ENCODE measurements around the gene SOCS6.

SOCS6 gene

DNA sequence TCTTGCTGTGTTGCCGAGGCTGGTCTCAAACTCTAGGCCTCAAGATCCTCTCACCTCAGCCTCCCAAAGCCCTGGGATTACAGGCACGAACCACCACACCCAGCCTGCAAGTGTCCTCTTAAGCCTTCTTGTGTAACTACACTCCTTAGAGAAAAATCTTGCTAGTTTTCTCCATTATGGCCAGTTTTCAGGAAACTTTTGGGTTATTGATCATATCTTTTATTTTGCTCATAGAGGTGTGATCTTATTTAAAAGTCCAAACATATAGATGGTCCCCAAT lies 2.4 kb downstream of the SOCS6 start:
- TF ChIP-seq TCF4 (CRISPR knock-in tag; IDR thresholded peaks at IDR 0.05; ENCODE audit: borderline replicate concordance), result no peak
- TF ChIP-seq, protein P1, sequence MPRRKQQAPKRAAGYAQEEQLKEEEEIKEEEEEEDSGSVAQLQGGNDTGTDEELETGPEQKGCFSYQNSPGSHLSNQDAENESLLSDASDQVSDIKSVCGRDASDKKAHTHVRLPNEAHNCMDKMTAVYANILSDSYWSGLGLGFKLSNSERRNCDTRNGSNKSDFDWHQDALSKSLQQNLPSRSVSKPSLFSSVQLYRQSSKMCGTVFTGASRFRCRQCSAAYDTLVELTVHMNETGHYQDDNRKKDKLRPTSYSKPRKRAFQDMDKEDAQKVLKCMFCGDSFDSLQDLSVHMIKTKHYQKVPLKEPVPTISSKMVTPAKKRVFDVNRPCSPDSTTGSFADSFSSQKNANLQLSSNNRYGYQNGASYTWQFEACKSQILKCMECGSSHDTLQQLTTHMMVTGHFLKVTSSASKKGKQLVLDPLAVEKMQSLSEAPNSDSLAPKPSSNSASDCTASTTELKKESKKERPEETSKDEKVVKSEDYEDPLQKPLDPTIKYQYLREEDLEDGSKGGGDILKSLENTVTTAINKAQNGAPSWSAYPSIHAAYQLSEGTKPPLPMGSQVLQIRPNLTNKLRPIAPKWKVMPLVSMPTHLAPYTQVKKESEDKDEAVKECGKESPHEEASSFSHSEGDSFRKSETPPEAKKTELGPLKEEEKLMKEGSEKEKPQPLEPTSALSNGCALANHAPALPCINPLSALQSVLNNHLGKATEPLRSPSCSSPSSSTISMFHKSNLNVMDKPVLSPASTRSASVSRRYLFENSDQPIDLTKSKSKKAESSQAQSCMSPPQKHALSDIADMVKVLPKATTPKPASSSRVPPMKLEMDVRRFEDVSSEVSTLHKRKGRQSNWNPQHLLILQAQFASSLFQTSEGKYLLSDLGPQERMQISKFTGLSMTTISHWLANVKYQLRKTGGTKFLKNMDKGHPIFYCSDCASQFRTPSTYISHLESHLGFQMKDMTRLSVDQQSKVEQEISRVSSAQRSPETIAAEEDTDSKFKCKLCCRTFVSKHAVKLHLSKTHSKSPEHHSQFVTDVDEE (CRISPR knock-in tag; IDR thresholded peaks at IDR 0.05), result no peak
- TF ChIP-seq, protein P2, sequence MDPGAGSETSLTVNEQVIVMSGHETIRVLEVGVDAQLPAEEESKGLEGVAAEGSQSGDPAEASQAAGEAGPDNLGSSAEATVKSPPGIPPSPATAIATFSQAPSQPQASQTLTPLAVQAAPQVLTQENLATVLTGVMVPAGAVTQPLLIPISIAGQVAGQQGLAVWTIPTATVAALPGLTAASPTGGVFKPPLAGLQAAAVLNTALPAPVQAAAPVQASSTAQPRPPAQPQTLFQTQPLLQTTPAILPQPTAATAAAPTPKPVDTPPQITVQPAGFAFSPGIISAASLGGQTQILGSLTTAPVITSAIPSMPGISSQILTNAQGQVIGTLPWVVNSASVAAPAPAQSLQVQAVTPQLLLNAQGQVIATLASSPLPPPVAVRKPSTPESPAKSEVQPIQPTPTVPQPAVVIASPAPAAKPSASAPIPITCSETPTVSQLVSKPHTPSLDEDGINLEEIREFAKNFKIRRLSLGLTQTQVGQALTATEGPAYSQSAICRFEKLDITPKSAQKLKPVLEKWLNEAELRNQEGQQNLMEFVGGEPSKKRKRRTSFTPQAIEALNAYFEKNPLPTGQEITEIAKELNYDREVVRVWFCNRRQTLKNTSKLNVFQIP (CRISPR knock-in tag; IDR thresholded peaks at IDR 0.05; ENCODE audit: borderline replicate concordance, low read depth), result no peak
- no peak for TF ChIP-seq OSR1 (CRISPR knock-in tag; IDR thresholded peaks at IDR 0.05)
- no peak for TF ChIP-seq SNAI2 (CRISPR knock-in tag; IDR thresholded peaks at IDR 0.05)
- no peak for TF ChIP-seq ZFP30 (CRISPR knock-in tag; IDR thresholded peaks at IDR 0.05)
- no peak for TF ChIP-seq ISL1 (CRISPR knock-in tag; IDR thresholded peaks at IDR 0.05)
- no peak for TF ChIP-seq PPARA (CRISPR knock-in tag; IDR thresholded peaks at IDR 0.05; ENCODE audit: borderline replicate concordance)
- TF ChIP-seq, protein P3, sequence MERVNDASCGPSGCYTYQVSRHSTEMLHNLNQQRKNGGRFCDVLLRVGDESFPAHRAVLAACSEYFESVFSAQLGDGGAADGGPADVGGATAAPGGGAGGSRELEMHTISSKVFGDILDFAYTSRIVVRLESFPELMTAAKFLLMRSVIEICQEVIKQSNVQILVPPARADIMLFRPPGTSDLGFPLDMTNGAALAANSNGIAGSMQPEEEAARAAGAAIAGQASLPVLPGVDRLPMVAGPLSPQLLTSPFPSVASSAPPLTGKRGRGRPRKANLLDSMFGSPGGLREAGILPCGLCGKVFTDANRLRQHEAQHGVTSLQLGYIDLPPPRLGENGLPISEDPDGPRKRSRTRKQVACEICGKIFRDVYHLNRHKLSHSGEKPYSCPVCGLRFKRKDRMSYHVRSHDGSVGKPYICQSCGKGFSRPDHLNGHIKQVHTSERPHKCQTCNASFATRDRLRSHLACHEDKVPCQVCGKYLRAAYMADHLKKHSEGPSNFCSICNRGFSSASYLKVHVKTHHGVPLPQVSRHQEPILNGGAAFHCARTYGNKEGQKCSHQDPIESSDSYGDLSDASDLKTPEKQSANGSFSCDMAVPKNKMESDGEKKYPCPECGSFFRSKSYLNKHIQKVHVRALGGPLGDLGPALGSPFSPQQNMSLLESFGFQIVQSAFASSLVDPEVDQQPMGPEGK (CRISPR knock-in tag; IDR thresholded peaks at IDR 0.05; ENCODE audit: borderline replicate concordance), result no peak
- TF ChIP-seq, protein P4, sequence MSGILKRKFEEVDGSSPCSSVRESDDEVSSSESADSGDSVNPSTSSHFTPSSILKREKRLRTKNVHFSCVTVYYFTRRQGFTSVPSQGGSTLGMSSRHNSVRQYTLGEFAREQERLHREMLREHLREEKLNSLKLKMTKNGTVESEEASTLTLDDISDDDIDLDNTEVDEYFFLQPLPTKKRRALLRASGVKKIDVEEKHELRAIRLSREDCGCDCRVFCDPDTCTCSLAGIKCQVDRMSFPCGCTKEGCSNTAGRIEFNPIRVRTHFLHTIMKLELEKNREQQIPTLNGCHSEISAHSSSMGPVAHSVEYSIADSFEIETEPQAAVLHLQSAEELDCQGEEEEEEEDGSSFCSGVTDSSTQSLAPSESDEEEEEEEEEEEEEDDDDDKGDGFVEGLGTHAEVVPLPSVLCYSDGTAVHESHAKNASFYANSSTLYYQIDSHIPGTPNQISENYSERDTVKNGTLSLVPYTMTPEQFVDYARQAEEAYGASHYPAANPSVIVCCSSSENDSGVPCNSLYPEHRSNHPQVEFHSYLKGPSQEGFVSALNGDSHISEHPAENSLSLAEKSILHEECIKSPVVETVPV (CRISPR knock-in tag; IDR thresholded peaks at IDR 0.05), result no peak
- TF ChIP-seq ZNF565 (CRISPR knock-in tag; conservative IDR thresholded peaks at IDR 0.05; ENCODE audit: low read depth), result no peak
- no peak for TF ChIP-seq ZNF70 (CRISPR knock-in tag; IDR thresholded peaks at IDR 0.05)
- TF ChIP-seq GLIS3 (CRISPR knock-in tag; IDR thresholded peaks at IDR 0.05), result no peak
- no peak for ATAC-seq

DNA sequence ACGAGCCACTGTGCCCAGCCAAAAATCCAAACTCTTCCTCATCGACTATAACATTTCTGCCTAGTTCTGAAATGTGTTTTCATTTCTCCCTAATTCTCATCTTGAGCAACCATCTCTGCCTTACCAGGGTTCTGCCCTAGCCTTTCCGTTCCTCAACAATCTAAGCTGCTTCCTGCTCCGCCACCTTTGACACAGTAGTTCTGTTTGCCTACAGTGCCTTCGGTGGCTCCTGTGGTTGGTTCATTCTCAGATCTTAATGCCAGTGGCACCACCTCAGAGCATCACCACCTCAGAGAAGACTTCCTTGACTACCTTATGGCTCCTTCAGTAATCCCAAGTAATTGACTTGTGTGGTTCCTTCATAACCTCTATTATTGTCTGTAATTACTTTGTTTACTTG lies 3.8 kb downstream of the SOCS6 start:
- ATAC-seq, result no peak
- TF ChIP-seq ARNTL (CRISPR knock-in tag; IDR thresholded peaks at IDR 0.05; ENCODE audit: borderline replicate concordance, low read depth) (no peak), TCF4 (CRISPR knock-in tag; IDR thresholded peaks at IDR 0.05; ENCODE audit: borderline replicate concordance) (no peak), ZNF8 (CRISPR knock-in tag; IDR thresholded peaks at IDR 0.05) (no peak), ZNF565 (CRISPR knock-in tag; conservative IDR thresholded peaks at IDR 0.05; ENCODE audit: low read depth) (no peak), RARB (CRISPR knock-in tag; IDR thresholded peaks at IDR 0.05) (no peak)
- TF ChIP-seq, protein P5, sequence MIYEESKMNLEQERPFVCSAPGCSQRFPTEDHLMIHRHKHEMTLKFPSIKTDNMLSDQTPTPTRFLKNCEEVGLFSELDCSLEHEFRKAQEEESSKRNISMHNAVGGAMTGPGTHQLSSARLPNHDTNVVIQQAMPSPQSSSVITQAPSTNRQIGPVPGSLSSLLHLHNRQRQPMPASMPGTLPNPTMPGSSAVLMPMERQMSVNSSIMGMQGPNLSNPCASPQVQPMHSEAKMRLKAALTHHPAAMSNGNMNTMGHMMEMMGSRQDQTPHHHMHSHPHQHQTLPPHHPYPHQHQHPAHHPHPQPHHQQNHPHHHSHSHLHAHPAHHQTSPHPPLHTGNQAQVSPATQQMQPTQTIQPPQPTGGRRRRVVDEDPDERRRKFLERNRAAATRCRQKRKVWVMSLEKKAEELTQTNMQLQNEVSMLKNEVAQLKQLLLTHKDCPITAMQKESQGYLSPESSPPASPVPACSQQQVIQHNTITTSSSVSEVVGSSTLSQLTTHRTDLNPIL (CRISPR knock-in tag; IDR thresholded peaks at IDR 0.05; ENCODE audit: low read depth), result no peak
- TF ChIP-seq, protein P2 (CRISPR knock-in tag; IDR thresholded peaks at IDR 0.05; ENCODE audit: borderline replicate concordance, low read depth), result no peak

DNA sequence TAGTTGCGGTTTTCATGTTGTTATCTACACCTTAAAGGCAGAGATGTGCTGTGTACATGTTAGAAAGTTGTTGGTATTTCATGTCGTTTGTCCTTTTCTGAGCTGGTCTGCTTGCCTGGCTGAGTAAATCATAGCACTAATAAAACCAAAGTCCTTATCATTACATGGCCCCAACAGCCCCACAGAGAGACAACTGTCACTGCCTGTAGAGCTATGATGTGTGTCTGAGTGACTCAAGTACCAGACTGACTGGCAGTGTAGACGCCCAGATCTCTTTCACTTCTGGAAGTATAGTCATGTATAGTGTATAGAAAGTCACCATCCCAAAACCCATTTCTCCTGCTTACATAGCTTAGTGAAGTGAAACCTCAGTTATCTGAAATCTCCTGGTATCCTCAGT lies 4.3 kb downstream of the SOCS6 start:
- ATAC-seq, result no peak
- TF ChIP-seq, protein P1 (CRISPR knock-in tag; IDR thresholded peaks at IDR 0.05), result no peak
- no peak for TF ChIP-seq ZC3H10 (CRISPR knock-in tag; IDR thresholded peaks at IDR 0.05)
- TF ChIP-seq, protein P5 (CRISPR knock-in tag; IDR thresholded peaks at IDR 0.05; ENCODE audit: low read depth), result no peak
- no peak for TF ChIP-seq TCF4 (CRISPR knock-in tag; IDR thresholded peaks at IDR 0.05; ENCODE audit: borderline replicate concordance)
- no peak for TF ChIP-seq BACH2 (CRISPR knock-in tag; IDR thresholded peaks at IDR 0.05; ENCODE audit: borderline replicate concordance)
- no peak for TF ChIP-seq ESRRG (CRISPR knock-in tag; IDR thresholded peaks at IDR 0.05)
- no peak for TF ChIP-seq ZNF565 (CRISPR knock-in tag; conservative IDR thresholded peaks at IDR 0.05; ENCODE audit: low read depth)
- no peak for TF ChIP-seq ARNTL (CRISPR knock-in tag; IDR thresholded peaks at IDR 0.05; ENCODE audit: borderline replicate concordance, low read depth)
- TF ChIP-seq OSR1 (CRISPR knock-in tag; IDR thresholded peaks at IDR 0.05), result no peak
- no peak for TF ChIP-seq GLIS3 (CRISPR knock-in tag; IDR thresholded peaks at IDR 0.05)
- no peak for TF ChIP-seq ZNF70 (CRISPR knock-in tag; IDR thresholded peaks at IDR 0.05)
- TF ChIP-seq ZFP3 (CRISPR knock-in tag; IDR thresholded peaks at IDR 0.05), result no peak
- TF ChIP-seq RARB (CRISPR knock-in tag; IDR thresholded peaks at IDR 0.05), result no peak
- no peak for TF ChIP-seq ZFP30 (CRISPR knock-in tag; IDR thresholded peaks at IDR 0.05)
- TF ChIP-seq CSDC2 (CRISPR knock-in tag; IDR thresholded peaks at IDR 0.05), result no peak

Measured in SK-N-SH treated with all-trans-retinoic acid at 6 μM for 48 hours (cell line).